Tibial artery (tissue), 4 donors: ENCODE results near the gene SHROOM3.

Experiments used
- DNase-seq, 2 donors: peaks; one replicate each; pipeline ENCODE4 v3.0.0-alpha.2; 2019
- H3K27ac ChIP-seq, 2 donors: fragments of 200-600 bp; sonication (generic) in 1 of 2; 1 replicate in 1 of 2; 2 replicates in 1 of 2; pipeline ENCODE4 v1.5.1; 2018 to 2019; ENCODE audit warnings: mild to moderate bottlenecking in 1 of 2
- H3K27me3 ChIP-seq, 2 donors: fragments of 200-600 bp; sonication (generic) in 1 of 2; one replicate each; pipeline versions ENCODE4 v1.5.1 to v1.6.0; 2016 to 2019
- H3K36me3 ChIP-seq, 3 donors: fragments of 200-600 bp; sonication (generic) in 2 of 3; one replicate each; pipeline ENCODE4 v1.5.1; 2016 to 2019; ENCODE audit warnings: mild to moderate bottlenecking in 2 of 3
- H3K4me1 ChIP-seq, 4 donors: fragments of 200-600 bp; sonication (generic) in 2 of 4; 1 replicate in 3 of 4; 2 replicates in 1 of 4; pipeline ENCODE4 v1.5.1; 2016 to 2019
- H3K4me3 ChIP-seq, 2 donors: fragments of 200-600 bp; sonication (generic) in 1 of 2; 1 replicate in 1 of 2; 2 replicates in 1 of 2; pipeline ENCODE4 v1.5.1; 2018 to 2019; ENCODE audit warnings: mild to moderate bottlenecking in 2 of 2
- H3K9me3 ChIP-seq, 3 donors: fragments of 200-600 bp; sonication (generic) in 1 of 3; one replicate each; pipeline ENCODE4 v1.5.1; 2016 to 2019
- intact Hi-C: fragments of 100-400 bp; cut with DNase I; formaldehyde crosslinking; loops from one replicate; pipeline ENCODE4 v1.15.0; 2023; ENCODE audit warnings: low total_unique reads
- TF ChIP-seq, protein P1 (sequence below), 2 experiments: fragments of 200-600 bp in 1 of 2; fragments of 450-650 bp in 1 of 2; IDR thresholded peaks; one replicate each; pipeline ENCODE4 v1.5.1; 2017 to 2019; ENCODE audit warnings: antibody characterized with exemption in 2 of 2, mild to moderate bottlenecking in 1 of 2, moderate library complexity in 1 of 2

SHROOM3 gene

DNA sequence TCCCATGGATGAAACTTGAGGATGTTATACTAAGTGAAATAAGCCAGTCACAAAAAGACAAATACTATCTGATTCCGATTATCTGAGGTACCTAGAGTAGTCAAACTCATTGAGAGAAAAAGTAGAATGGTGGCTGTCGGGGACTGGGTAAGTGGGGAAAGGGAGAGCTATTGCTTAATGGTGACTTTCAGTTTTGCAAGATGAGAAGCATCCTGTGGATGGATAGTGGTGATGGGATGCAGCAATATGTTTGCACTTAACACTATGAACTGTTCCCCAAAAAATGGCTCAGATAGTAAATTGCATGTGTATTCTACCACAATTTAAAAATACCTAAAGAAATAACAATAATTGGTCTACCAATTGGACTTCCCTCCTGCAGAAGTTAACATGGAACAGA, 181.5 kb downstream of the SHROOM3 start:
- TF ChIP-seq, protein P1, sequence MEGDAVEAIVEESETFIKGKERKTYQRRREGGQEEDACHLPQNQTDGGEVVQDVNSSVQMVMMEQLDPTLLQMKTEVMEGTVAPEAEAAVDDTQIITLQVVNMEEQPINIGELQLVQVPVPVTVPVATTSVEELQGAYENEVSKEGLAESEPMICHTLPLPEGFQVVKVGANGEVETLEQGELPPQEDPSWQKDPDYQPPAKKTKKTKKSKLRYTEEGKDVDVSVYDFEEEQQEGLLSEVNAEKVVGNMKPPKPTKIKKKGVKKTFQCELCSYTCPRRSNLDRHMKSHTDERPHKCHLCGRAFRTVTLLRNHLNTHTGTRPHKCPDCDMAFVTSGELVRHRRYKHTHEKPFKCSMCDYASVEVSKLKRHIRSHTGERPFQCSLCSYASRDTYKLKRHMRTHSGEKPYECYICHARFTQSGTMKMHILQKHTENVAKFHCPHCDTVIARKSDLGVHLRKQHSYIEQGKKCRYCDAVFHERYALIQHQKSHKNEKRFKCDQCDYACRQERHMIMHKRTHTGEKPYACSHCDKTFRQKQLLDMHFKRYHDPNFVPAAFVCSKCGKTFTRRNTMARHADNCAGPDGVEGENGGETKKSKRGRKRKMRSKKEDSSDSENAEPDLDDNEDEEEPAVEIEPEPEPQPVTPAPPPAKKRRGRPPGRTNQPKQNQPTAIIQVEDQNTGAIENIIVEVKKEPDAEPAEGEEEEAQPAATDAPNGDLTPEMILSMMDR (IDR thresholded peaks at IDR 0.05) = no peak
- no peak overlapping the region for H3K4me3 ChIP-seq
- DNase-seq = no peak
- peaks cover 0 to 71% (median 34%) of the 10 kb centered on the region in 4 donors for H3K4me1 ChIP-seq
- no peaks in the 10 kb centered on the region for H3K9me3 ChIP-seq
- H3K27ac ChIP-seq = peak overlapping the region in 1 of 2 donors; percentile 84
- no peaks in the 10 kb centered on the region for H3K27me3 ChIP-seq
- intact Hi-C loops = no loop called here
- no peaks in the 10 kb centered on the region for H3K36me3 ChIP-seq

DNA sequence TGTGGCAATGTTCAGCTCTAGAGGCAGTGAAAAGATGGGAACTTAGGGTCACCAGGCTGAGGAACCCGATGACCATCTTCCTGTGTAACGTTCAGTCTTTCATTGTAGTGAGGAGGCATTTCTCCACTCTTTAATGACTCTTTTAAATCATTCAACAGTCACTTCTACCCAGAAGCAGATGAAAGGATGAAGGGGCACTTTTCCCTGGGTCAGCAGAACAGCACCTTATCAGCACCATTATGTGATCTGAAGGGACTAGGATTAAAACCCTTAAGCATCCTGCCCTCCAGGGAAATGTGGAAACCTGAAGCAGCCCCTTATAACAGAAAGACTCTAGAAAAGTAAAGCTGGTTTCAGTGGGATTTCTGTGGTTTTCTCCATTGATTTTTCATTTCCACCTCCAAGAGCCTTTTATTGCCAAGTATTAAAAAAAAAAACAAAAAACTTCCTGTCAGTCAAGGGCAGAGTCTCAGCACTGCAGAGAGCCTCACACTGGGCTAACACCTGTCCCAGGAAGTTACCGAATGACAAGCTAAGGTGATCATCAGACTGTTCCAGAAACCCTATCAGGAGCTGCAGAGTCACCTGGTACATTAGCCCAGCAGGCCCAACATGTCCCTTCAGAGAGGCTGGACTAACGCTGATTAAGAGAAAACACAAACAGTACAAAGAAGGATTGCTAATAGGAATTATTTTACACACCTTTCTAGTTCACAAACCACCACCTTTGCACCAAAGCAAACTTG, 185.9 kb downstream of the SHROOM3 start:
- DNase-seq = no peak
- TF ChIP-seq, protein P1 (IDR thresholded peaks at IDR 0.05) = no peak
- Histone ChIP-seq H3K27me3 (no peaks in the 10 kb centered on the region), H3K4me1 (peaks cover 0 to 71% (median 32%) of the 10 kb centered on the region in 4 donors), H3K27ac (peak overlapping the region; percentile 78 to 87), H3K4me3 (no peak overlapping the region), H3K9me3 (no peaks in the 10 kb centered on the region), H3K36me3 (no peaks in the 10 kb centered on the region)
- intact Hi-C loops = no loop called here

DNA sequence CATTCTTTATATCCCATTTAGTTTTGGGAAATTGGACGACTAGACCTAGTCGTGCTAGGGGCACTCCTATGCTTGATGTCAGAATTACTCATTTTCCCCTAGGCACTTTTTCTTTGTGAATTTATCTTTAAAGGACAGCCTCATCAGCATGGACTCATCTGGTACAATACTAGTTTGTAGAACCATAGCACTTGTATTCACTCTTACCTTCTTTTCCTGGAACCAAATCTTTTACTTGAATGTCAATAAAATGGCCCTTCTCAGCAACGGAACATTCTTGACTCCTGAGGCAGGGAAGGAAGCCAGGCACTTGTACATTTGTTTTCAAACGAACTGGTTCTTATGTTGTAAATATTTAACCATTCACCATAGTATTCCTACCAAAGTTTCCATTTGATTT, 187.1 kb downstream of the SHROOM3 start:
- peaks cover 0 to 78% (median 35%) of the 10 kb centered on the region in 4 donors for H3K4me1 ChIP-seq
- no peak for DNase-seq
- intact Hi-C loops = no loop called here
- no peak overlapping the region for H3K4me3 ChIP-seq
- H3K27me3 ChIP-seq = no peaks in the 10 kb centered on the region
- no peaks in the 10 kb centered on the region for H3K36me3 ChIP-seq
- TF ChIP-seq, protein P1 (IDR thresholded peaks at IDR 0.05) = no peak
- no peaks in the 10 kb centered on the region for H3K9me3 ChIP-seq
- H3K27ac ChIP-seq = peak overlapping the region; percentile 78 to 87

DNA sequence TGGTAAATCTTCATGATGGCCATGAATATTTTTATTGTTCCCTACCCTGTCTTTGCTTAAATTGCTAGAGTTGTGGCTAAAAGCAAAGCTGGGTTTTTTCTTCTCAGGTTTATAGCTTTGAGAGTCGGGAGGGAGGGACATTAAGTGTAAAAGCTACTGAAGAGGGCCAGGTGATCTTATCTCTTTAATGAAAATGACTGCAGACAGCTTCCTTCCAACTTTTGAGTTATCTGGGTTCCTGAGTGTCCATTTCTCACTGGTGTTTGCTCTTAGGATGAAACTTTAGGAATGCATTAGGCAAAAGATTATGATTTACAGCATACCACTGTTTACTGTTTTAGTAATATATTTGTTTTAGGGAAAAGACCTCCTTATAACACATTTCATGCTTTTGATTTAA, 187.7 kb downstream of the SHROOM3 start:
- Histone ChIP-seq H3K36me3 (no peaks in the 10 kb centered on the region), H3K4me3 (no peak overlapping the region), H3K4me1 (peaks cover 0 to 84% (median 36%) of the 10 kb centered on the region in 4 donors), H3K27ac (peak overlapping the region; percentile 78 to 87), H3K9me3 (no peaks in the 10 kb centered on the region), H3K27me3 (no peaks in the 10 kb centered on the region)
- intact Hi-C loops = no loop called here
- DNase-seq = no peak
- TF ChIP-seq, protein P1 (IDR thresholded peaks at IDR 0.05) = no peak

DNA sequence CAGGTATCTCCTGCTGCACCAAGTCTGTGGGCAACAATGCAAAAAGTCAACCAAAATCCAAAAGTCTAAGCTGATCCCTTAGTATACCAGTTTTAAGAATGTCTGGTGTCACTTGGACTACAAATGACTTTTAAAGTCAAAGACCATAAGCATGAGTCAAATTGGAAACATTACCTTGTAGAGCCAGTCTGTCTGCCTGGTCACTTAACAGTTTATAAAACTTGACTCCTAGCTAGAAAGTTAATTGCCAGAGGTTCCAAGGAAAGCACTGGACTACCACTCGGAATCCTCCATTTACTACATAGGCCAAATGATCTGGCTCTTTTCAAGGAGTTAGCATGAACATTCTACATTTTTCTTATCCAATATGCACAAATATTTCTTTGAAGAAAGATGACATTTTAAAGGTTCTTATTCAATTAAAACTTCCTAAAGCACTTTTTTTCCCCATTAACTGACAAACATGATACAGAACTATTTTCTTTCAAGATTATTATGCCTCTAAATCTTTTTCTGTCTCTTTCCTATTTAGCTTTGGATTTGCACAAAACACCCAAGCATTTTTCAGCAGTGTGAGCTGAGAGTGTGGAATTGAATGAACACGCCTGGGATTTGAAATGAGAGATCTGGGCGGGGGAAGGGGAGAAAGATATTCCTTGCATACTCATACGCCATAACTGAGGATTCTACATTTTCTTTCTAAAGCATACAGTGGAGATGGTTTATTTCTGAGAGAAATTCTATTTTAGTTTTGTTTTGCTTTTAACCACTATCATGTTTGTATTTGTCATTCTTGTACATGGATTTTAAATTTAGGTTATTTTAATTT, 188.4 kb downstream of the SHROOM3 start:
- no peaks in the 10 kb centered on the region for H3K9me3 ChIP-seq
- intact Hi-C loops = no loop called here
- H3K36me3 ChIP-seq = no peaks in the 10 kb centered on the region
- H3K27ac ChIP-seq = peak overlapping the region; percentile 78 to 87
- DNase-seq = no peak
- no peaks in the 10 kb centered on the region for H3K27me3 ChIP-seq
- H3K4me1 ChIP-seq = peaks cover 0 to 84% (median 36%) of the 10 kb centered on the region in 4 donors
- peak overlapping the region; percentile 21 for H3K4me3 ChIP-seq
- TF ChIP-seq, protein P1 (IDR thresholded peaks at IDR 0.05) = no peak
